ENCODE results near the gene KMT5B.

GRCh38 chr11:68186061-68186460 lies 27.0 kb downstream of the KMT5B start:
- TF ChIP-seq, protein P1, sequence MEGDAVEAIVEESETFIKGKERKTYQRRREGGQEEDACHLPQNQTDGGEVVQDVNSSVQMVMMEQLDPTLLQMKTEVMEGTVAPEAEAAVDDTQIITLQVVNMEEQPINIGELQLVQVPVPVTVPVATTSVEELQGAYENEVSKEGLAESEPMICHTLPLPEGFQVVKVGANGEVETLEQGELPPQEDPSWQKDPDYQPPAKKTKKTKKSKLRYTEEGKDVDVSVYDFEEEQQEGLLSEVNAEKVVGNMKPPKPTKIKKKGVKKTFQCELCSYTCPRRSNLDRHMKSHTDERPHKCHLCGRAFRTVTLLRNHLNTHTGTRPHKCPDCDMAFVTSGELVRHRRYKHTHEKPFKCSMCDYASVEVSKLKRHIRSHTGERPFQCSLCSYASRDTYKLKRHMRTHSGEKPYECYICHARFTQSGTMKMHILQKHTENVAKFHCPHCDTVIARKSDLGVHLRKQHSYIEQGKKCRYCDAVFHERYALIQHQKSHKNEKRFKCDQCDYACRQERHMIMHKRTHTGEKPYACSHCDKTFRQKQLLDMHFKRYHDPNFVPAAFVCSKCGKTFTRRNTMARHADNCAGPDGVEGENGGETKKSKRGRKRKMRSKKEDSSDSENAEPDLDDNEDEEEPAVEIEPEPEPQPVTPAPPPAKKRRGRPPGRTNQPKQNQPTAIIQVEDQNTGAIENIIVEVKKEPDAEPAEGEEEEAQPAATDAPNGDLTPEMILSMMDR (IDR thresholded peaks at IDR 0.05), result no peak
- TF ChIP-seq POLR2A (IDR thresholded peaks at IDR 0.05), result no peak
- no peak for TF ChIP-seq POLR2AphosphoS5 (IDR thresholded peaks at IDR 0.05)
